HEK293T (cell line): Measurements from ENCODE around the gene ZNF552.
"Not testable (repeated sequence)": the region's sequence is repeated elsewhere in the genome, so short reads cannot be mapped to it uniquely, and the experiment has no call there.

Source experiments
- CTCF ChIA-PET: fragments of 350-600 bp; formaldehyde crosslinking; extraction: SDS; loops from one replicate; lab custom pipeline; 2021; ENCODE audit warnings: antibody characterized with exemption, inconsistent platforms; lab: Yijun Ruan, JAX
- POLR2A ChIA-PET: fragments of 350-600 bp; formaldehyde crosslinking; extraction: SDS; loops from one replicate; lab custom pipeline; 2020; ENCODE audit warnings: antibody characterized with exemption, inconsistent platforms; lab: Yijun Ruan, JAX
- DNase-seq: peaks from one replicate; pipeline ENCODE4 v3.0.0; 2012; ENCODE audit warnings: mixed read lengths; ENCODE audit errors: extremely low spot score
- ARNT ChIP-seq: fragments of 450-650 bp; IDR thresholded peaks from 2 replicates; pipeline ENCODE4 v1.6.1; 2017; ENCODE audit warnings: mild to moderate bottlenecking
- BHLHE40 ChIP-seq: fragments of 450-650 bp; IDR thresholded peaks from 2 replicates; pipeline ENCODE4 v1.6.1; 2016; ENCODE audit warnings: mild to moderate bottlenecking, moderate library complexity, borderline replicate concordance
- CTBP1 ChIP-seq: fragments of 450-650 bp; IDR thresholded peaks from 2 replicates; pipeline ENCODE4 v1.6.1; 2016; ENCODE audit warnings: borderline replicate concordance
- ELF4 ChIP-seq: fragments of 450-650 bp; IDR thresholded peaks from 2 replicates; pipeline ENCODE4 v1.6.1; 2017; ENCODE audit warnings: antibody characterized with exemption
- FOXA1 ChIP-seq: fragments of 450-650 bp; IDR thresholded peaks from 2 replicates; pipeline ENCODE4 v1.6.1; 2016; ENCODE audit warnings: mild to moderate bottlenecking
- FOXK2 ChIP-seq: fragments of 450-650 bp; IDR thresholded peaks from 2 replicates; pipeline ENCODE4 v1.6.1; 2016; ENCODE audit warnings: mild to moderate bottlenecking
- FOXM1 ChIP-seq: fragments of 450-650 bp; IDR thresholded peaks from 2 replicates; pipeline ENCODE4 v1.6.1; 2017; ENCODE audit warnings: mild to moderate bottlenecking, borderline replicate concordance
- HDGF ChIP-seq: fragments of 450-650 bp; IDR thresholded peaks from 2 replicates; pipeline ENCODE4 v1.6.1; 2017; ENCODE audit warnings: antibody characterized with exemption, borderline replicate concordance
- L3MBTL2 ChIP-seq: fragments of 450-650 bp; conservative IDR thresholded peaks from 2 replicates; pipeline ENCODE4 v1.6.1; 2016; ENCODE audit warnings: mild to moderate bottlenecking
- LEF1 ChIP-seq: fragments of 450-650 bp; IDR thresholded peaks from 2 replicates; pipeline ENCODE4 v1.6.1; 2017; ENCODE audit warnings: mild to moderate bottlenecking, borderline replicate concordance
- NFRKB ChIP-seq: fragments of 450-650 bp; IDR thresholded peaks from 2 replicates; pipeline ENCODE4 v1.6.1; 2016; ENCODE audit warnings: mild to moderate bottlenecking, moderate library complexity
- SP1 ChIP-seq: fragments of 450-650 bp; IDR thresholded peaks from 2 replicates; pipeline ENCODE4 v1.6.1; 2017
- SUZ12 ChIP-seq: fragments of 450-650 bp; IDR thresholded peaks from 2 replicates; pipeline ENCODE4 v1.6.1; 2016; ENCODE audit warnings: mild to moderate bottlenecking
- TARDBP ChIP-seq: fragments of 450-650 bp; IDR thresholded peaks from 2 replicates; pipeline ENCODE4 v1.6.1; 2016
- ZNF384 ChIP-seq: fragments of 450-650 bp; IDR thresholded peaks from 2 replicates; pipeline ENCODE4 v1.6.1; 2016
- TF ChIP-seq, protein P1 (sequence below): fragments of 450-650 bp; IDR thresholded peaks from 2 replicates; pipeline ENCODE4 v1.6.1; 2016

ZNF552 gene

DNA sequence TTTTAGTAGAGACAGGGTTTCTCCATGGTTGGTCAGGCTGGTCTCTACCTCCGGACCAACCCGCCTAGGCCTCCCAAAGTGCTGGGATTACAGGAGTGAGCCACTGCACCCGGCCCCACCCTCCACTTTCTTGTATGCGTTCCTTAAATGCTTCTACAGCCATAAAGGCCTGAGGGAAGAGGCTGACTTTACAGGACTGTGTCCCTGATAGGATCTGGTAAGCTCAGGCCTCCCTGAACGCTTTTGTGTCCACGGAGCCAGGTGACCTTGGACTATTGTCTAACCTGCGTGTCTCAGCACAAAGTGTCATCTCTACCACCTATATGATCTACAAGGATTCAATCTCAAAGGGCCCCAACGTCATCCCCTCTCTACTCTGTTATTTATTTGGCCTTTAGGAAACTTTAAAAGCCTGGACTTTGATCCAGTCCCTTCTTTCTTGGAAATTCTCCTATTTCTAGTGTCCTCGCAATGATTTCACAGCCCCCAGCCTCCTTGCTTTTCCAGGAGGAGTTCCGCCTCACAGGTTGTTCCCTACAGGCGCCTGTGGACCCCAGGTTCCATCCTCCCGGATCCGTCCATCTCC lies 701 bp downstream of the ZNF552 start:
- CTCF ChIA-PET = no interaction called here
- no peak for TF ChIP-seq ELF4
- DNase-seq = no peak
- POLR2A ChIA-PET = interaction anchor here (0.6 to 1.1 kb wide), 2 partner anchors 9 to 44 kb away, joined by 3 read pairs; partner anchors contain the start of gene ZNF586

DNA sequence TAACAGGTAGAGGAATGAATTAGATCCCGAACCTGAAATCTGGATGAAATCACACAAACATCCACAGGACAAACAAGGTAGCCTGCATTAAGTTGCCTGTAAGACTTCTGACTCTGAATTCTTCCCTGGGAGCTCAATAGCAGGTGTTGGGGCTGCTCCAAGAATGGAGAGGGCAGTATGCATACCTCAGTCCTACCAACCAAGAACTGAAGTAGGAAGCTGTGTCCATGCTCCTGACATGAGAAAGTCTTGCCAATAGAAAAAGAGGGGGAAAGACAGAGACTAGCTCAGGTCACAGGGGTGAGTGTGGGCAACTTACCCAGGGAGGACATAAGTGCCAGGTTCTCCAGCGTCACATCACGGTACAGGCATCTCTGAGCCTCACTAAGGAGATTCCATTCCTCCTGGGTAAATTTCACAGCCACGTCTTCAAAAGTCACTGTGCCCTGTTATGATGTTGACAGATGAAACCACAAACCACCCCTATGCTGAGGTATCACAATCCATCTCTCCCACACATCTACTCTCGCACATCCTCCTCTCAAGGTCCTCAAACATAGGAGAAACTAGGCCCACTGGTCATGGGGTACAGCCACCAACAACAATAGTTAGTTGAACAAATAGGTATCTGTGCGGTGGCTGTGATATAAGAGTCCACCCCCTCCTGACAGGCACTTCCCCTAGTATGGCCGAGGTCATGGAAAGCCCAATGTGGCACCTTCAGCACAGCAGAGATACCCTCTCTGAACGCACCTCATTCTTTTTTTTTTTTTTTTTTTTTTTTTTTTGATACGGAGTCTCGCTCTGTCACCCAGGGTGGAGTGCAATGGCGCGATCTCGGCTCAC lies 1.5 kb downstream of the ZNF552 start:
- POLR2A ChIA-PET = interaction anchor here (0.6 kb wide), 1 partner anchor 8 kb away, joined by 3 read pairs; no protein-coding TSS in a partner anchor
- CTCF ChIA-PET, DNase-seq: not testable (repeated sequence)

DNA sequence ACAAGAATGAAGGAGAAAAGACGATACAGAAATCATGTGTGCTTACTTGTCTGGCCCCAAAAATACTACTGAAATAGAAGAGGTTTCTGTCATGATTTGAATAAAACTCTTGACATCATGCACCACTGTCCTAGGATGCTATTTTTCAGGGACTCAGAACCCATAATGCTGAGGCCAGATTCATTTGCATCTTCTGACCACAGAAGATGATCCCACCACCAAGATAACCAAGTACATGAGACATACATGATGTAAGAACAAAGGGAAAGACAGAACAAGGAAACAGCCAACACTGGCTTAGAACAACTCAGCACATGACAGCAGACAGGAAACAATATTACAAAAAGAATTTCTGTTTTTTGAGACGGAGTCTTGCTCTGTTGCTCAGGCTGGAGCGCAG lies 2.5 kb downstream of the ZNF552 start:
- TF ChIP-seq SP1 (no peak), FOXM1 (no peak), ZNF384 (no peak), L3MBTL2 (no peak), CTBP1 (no peak), NFRKB (no peak), FOXK2 (no peak), ELF4 (no peak), BHLHE40 (no peak), SUZ12 (no peak), ARNT (no peak), TARDBP (no peak), LEF1 (no peak), HDGF (no peak), FOXA1 (no peak)
- TF ChIP-seq, protein P1, sequence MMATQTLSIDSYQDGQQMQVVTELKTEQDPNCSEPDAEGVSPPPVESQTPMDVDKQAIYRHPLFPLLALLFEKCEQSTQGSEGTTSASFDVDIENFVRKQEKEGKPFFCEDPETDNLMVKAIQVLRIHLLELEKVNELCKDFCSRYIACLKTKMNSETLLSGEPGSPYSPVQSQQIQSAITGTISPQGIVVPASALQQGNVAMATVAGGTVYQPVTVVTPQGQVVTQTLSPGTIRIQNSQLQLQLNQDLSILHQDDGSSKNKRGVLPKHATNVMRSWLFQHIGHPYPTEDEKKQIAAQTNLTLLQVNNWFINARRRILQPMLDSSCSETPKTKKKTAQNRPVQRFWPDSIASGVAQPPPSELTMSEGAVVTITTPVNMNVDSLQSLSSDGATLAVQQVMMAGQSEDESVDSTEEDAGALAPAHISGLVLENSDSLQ = no peak
- no peak for DNase-seq
- ChIA-PET CTCF (no interaction called here), POLR2A (no interaction called here)

- CTCF ChIA-PET, DNase-seq: not testable (repeated sequence)
Observed at GRCh38 chr19:57810410-57811295, 4.1 kb downstream of the ZNF552 start.

GRCh38 chr19:57807541-57807940 lies 7.2 kb downstream of the ZNF552 start:
- TF ChIP-seq FOXM1 (no peak), L3MBTL2 (no peak), LEF1 (no peak), FOXK2 (no peak), FOXA1 (no peak), ARNT (no peak), ZNF384 (no peak), NFRKB (no peak), SUZ12 (no peak), SP1 (no peak), BHLHE40 (no peak), TARDBP (no peak), CTBP1 (no peak), ELF4 (no peak)
- TF ChIP-seq, protein P1 = no peak
- DNase-seq = no peak
- ChIA-PET CTCF (no interaction called here), POLR2A (no interaction called here)

More at GRCh38 chr19:57810410-57811295, 4.1 kb downstream of the ZNF552 start:
- POLR2A ChIA-PET = not testable (repeated sequence)

DNA sequence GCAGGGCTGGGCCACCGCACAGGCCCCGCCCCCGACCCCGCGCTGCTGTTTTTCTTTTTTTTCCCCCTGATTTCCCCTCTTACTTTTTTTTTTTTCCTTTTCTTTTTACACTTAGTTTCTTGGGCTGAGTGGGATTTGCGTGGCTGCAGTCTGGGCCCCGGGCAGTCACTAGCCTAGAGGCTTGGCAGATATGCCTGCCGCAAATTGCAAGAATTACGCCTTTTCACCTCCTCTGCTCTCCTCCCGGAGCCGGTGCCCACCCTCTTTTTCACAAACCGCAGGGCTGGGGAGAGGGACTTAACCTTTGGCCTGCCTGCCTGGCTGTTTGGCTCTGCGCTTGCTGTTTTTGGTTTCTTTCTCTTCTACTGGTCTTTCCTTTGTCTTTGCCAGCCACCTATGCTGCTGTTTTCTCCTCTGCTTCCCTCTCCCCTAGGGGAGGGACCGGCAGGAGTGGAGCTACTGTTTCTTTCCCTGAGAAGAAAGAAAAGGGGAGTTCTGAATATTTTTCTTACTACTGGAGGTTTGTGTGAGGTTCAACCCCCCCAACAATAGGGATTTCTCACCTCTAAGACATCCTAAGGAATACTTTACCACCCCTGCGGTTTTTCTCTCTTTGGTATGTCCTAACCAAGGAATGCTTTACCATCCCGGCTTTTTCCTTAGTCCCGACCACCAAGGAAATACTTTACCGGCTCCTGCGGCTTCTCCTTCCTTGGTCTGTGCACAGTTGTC lies 11.0 kb downstream of the ZNF552 start:
- no peak for DNase-seq
- ChIA-PET POLR2A (interaction anchor here (1.6 kb wide), 1 partner anchor 11 kb away, joined by 4 read pairs; no protein-coding TSS in a partner anchor), CTCF (no interaction called here)
- no peak for TF ChIP-seq SP1
- no peak for TF ChIP-seq SUZ12
- no peak for TF ChIP-seq FOXM1
- no peak for TF ChIP-seq BHLHE40
- no peak for TF ChIP-seq HDGF
